Ishikawa (cell line): ENCODE data around the gene GSX1.

ENCODE experiments used
- CEBPB ChIP-seq: IDR thresholded peaks from 2 replicates; pipeline ENCODE4 v1.6.1; 2012
- CREB1 ChIP-seq: IDR thresholded peaks from 2 replicates; pipeline ENCODE4 v1.6.1; 2012; ENCODE audit warnings: low read depth
- EGR1 ChIP-seq: IDR thresholded peaks from 2 replicates; pipeline ENCODE4 v1.6.1; 2012
- EP300 ChIP-seq: IDR thresholded peaks from 2 replicates; pipeline ENCODE4 v1.6.1; 2012; ENCODE audit warnings: borderline replicate concordance
- FOXM1 ChIP-seq: IDR thresholded peaks from 2 replicates; pipeline ENCODE4 v1.6.1; 2012; ENCODE audit warnings: low read depth, borderline replicate concordance
- NFIC ChIP-seq: IDR thresholded peaks from 2 replicates; pipeline ENCODE4 v1.6.1; 2012
- RAD21 ChIP-seq: IDR thresholded peaks from 2 replicates; pipeline ENCODE4 v1.6.1; 2012; ENCODE audit warnings: low read depth
- TAF1 ChIP-seq: IDR thresholded peaks from 2 replicates; pipeline ENCODE4 v1.6.1; 2012; ENCODE audit warnings: low read depth, mild to moderate bottlenecking
- TCF12 ChIP-seq: IDR thresholded peaks from 2 replicates; pipeline ENCODE4 v1.6.1; 2012; ENCODE audit warnings: low read depth
- TEAD4 ChIP-seq: IDR thresholded peaks from 2 replicates; pipeline ENCODE4 v1.6.1; 2012
- YY1 ChIP-seq: IDR thresholded peaks from 2 replicates; pipeline ENCODE4 v1.6.1; 2012; ENCODE audit warnings: low read depth
- ZBTB7A ChIP-seq: IDR thresholded peaks from 2 replicates; pipeline ENCODE4 v1.6.1; 2012; ENCODE audit warnings: low read depth
- TF ChIP-seq, protein P1 (sequence below): IDR thresholded peaks from 2 replicates; pipeline ENCODE4 v1.6.1; 2012
- TF ChIP-seq, protein P2 (sequence below): IDR thresholded peaks from 2 replicates; pipeline ENCODE4 v1.6.1; 2012; ENCODE audit warnings: low read depth, mild to moderate bottlenecking
- TF ChIP-seq, protein P3 (sequence below): IDR thresholded peaks from 2 replicates; pipeline ENCODE4 v1.6.1; 2012

Gene GSX1

DNA sequence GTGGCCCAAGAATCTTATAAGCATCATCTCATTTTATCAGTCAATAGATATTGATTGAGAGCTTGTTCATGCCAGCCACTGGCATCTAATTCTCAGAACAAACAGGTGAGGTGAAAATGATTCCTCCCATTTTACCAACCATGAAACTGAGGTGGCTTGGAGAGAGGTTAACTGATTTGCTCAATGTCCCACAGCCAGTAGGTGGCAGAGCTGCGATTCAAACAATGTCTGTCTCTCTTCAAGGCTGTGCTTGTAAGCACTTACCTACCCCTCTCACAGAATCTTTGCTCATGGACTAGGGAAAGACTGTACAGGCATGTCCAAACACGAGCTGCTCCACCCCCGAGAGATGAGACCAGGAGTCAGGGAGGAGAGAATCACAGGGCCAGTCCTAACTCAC, 21.5 kb upstream of the GSX1 start:
- TF ChIP-seq RAD21 (peak; percentile 46), YY1 (no peak)

DNA sequence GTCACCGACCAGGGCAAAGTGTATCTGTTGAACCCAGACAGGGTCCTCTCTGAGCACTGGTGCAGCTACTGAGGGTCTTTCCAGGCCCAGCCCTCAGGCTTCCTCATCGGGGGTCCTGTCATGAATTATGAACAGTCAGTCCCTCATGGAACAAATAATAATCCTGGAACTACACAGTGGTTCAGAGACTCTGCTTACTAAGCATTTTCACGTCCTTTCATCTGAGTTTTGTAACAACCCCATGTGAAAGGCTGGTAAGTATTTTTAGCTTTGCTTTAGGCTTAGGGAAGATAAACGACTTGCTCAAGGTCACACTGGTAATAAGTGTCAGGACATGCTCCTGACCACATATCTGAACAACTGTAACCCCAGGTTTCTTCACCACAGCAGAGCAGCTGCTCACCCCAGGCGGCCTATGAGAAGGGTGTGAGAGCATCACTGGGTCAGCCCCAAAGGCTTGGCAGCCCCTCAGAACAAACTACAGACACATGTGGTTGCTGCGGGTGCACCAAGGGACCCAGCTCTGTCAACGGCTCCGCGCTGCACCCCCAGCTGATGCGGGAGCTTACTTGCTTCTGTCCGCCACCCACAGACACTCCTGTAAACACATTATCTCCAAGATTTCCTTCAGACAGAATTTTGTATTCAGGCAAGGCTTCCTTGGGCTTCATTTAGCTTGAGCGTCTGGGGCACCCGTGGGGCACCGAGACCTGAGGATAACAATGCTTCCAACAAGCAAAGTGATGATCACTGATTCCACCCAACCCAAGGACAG, 19.4 kb upstream of the GSX1 start:
- TF ChIP-seq YY1 (no peak), TEAD4 (no peak), RAD21 (no peak), EGR1 (no peak), FOXM1 (no peak), EP300 (no peak), CEBPB (no peak), CREB1 (no peak)
- TF ChIP-seq, protein P1, sequence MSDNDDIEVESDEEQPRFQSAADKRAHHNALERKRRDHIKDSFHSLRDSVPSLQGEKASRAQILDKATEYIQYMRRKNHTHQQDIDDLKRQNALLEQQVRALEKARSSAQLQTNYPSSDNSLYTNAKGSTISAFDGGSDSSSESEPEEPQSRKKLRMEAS: no peak
- TF ChIP-seq, protein P2, sequence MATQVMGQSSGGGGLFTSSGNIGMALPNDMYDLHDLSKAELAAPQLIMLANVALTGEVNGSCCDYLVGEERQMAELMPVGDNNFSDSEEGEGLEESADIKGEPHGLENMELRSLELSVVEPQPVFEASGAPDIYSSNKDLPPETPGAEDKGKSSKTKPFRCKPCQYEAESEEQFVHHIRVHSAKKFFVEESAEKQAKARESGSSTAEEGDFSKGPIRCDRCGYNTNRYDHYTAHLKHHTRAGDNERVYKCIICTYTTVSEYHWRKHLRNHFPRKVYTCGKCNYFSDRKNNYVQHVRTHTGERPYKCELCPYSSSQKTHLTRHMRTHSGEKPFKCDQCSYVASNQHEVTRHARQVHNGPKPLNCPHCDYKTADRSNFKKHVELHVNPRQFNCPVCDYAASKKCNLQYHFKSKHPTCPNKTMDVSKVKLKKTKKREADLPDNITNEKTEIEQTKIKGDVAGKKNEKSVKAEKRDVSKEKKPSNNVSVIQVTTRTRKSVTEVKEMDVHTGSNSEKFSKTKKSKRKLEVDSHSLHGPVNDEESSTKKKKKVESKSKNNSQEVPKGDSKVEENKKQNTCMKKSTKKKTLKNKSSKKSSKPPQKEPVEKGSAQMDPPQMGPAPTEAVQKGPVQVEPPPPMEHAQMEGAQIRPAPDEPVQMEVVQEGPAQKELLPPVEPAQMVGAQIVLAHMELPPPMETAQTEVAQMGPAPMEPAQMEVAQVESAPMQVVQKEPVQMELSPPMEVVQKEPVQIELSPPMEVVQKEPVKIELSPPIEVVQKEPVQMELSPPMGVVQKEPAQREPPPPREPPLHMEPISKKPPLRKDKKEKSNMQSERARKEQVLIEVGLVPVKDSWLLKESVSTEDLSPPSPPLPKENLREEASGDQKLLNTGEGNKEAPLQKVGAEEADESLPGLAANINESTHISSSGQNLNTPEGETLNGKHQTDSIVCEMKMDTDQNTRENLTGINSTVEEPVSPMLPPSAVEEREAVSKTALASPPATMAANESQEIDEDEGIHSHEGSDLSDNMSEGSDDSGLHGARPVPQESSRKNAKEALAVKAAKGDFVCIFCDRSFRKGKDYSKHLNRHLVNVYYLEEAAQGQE: no peak

DNA sequence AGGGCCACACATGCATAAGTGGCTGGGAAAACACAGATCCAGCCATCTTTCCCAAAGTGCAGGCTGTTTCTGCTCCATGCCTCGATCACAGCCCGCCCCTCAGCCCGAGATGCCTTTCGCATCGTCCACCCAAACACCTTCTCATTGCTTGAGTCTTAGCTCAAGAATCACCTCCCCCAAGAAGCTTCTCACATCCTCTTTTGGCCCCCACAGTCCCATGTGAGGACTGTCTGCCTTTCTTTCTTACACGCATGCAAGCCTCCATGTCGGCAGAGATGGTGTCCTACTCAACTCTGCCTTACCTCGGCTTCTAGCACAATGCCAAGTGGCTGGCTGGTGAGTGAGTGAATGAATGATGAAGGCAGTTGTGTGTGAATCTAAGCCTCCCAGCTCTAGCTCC, 18.1 kb upstream of the GSX1 start:
- TF ChIP-seq YY1 (no peak), NFIC (no peak), ZBTB7A (no peak), EGR1 (no peak)
- TF ChIP-seq, protein P3, sequence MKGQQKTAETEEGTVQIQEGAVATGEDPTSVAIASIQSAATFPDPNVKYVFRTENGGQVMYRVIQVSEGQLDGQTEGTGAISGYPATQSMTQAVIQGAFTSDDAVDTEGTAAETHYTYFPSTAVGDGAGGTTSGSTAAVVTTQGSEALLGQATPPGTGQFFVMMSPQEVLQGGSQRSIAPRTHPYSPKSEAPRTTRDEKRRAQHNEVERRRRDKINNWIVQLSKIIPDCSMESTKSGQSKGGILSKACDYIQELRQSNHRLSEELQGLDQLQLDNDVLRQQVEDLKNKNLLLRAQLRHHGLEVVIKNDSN: no peak

DNA sequence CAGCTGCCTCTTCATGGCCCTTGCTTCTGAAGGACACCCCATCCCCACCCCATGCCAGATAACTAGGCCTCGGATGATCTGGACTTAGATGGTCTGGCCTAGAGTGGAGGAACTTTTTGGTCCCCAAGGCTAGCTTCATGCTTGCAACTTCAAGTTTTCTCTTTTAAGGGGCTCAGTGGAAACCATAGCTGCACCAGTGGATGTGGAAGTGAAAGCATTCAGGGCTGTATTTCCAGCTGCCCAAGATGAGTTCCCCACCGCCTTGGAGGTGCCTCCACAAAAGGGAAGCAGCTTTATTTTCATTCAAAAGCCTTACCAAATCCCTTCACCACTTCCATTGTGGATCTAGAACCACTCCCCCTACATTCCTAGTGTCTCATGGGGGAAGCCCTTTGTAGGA, 17.6 kb upstream of the GSX1 start:
- TF ChIP-seq TEAD4 (no peak), EP300 (no peak), TAF1 (no peak), FOXM1 (no peak), NFIC (no peak), EGR1 (no peak)

DNA sequence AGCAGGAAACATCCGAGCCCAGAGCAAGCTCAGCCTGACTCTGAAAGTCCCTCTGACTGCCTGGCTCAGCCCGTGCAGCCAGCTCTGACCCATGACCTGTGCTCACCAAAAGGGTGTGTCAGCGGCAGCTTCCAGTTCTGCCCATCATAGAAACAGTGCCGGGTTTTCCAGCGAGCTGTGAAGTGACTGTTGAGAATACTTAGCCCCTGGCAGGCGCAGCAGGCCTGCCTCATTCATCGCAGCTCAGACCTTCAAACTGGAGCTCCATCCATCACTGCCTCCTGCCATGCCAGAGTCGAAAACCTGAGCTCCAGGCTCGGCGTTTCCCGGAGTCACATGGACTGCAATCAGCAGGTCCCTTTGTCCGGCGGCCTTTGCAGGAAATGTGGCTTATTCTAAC, 16.3 kb upstream of the GSX1 start:
- TF ChIP-seq, protein P2: no peak
- TF ChIP-seq YY1 (no peak), TCF12 (no peak), TEAD4 (no peak), NFIC (no peak), RAD21 (no peak), CEBPB (no peak), CREB1 (no peak), EGR1 (no peak), FOXM1 (no peak), EP300 (no peak), ZBTB7A (no peak), TAF1 (no peak)
- TF ChIP-seq, protein P3: no peak
- TF ChIP-seq, protein P1: no peak

DNA sequence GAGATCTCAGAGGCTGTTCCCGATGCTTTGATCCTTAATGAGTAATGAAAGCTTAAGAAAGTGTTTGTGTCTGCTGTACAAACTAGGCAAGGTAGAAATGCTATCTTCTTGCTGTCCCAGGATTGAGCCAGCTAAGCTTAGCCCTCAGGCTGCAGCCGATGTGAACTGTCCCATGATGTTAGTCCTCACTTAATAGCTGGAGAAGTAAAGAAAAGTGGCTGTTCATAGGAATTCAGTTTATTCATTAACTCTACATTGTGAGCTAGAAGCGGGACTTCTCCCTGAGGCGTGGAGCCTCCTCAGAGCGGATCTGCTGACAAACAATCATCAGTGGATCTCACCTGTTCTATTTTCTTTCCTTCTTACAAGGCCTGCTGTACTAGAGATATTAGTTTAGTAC, 10.1 kb upstream of the GSX1 start:
- TF ChIP-seq TCF12 (no peak), TEAD4 (no peak), CEBPB (no peak), EGR1 (no peak)

DNA sequence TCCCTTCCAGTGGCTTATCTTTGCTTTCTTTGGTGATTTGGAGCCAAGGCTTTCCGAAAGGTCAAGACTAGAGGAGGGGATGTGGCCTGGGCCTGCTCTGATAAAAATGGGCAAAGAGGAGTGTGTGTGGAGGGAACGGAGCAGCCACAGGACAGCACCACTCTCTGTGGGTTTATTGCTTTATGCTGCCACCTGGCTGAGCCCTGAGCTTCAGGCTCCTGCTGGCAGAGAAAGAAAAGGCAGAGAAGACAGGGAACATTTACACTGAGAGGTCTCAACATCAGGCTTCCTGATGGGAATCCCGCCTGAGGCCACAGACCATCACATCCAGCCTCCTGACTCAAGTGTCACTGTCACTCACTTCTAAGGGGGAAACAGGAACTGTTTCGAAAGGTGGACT, 9.2 kb upstream of the GSX1 start:
- TF ChIP-seq RAD21 (peak; percentile 29), NFIC (no peak)
- TF ChIP-seq, protein P1: no peak
